DOHH2 (cell line): ENCODE data around the gene HSPB7.

Source experiments
- EZH2phosphoT487 ChIP-seq: fragments of 200-600 bp; sonication (generic); IDR thresholded peaks from 2 replicates; pipeline ENCODE4 v1.6.1; 2017; ENCODE audit warnings: borderline replicate concordance, mild to moderate bottlenecking, antibody characterized with exemption, low read length, moderate library complexity, mixed read lengths
- TF ChIP-seq, protein P1 (sequence below): fragments of 200-600 bp; sonication (generic); IDR thresholded peaks from one replicate; pipeline ENCODE4 v1.5.1; 2014; ENCODE audit warnings: antibody characterized with exemption, mild to moderate bottlenecking, low read depth, low read length; ENCODE audit not compliant: poor library complexity, severe bottlenecking

DNA sequence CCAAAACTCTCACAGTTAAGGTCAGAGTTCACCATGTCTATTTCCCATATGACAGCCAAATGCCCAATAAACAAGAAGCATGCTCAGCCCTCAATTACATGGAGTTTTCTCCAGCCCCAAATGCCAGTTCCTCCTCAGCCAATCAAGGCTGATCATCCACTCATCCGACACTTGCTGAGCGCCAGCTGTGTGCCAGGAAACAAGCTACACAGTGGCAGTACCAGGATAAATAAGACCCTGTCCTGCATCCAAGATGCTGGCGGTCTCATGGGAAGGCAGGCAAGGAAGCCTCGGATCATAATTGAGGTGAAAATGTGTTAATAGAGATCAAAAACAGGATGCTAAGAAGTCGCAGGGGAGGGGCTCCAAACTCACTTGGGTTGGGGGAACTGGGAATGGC lies 49.7 kb downstream of the HSPB7 start:
- TF ChIP-seq, protein P1, sequence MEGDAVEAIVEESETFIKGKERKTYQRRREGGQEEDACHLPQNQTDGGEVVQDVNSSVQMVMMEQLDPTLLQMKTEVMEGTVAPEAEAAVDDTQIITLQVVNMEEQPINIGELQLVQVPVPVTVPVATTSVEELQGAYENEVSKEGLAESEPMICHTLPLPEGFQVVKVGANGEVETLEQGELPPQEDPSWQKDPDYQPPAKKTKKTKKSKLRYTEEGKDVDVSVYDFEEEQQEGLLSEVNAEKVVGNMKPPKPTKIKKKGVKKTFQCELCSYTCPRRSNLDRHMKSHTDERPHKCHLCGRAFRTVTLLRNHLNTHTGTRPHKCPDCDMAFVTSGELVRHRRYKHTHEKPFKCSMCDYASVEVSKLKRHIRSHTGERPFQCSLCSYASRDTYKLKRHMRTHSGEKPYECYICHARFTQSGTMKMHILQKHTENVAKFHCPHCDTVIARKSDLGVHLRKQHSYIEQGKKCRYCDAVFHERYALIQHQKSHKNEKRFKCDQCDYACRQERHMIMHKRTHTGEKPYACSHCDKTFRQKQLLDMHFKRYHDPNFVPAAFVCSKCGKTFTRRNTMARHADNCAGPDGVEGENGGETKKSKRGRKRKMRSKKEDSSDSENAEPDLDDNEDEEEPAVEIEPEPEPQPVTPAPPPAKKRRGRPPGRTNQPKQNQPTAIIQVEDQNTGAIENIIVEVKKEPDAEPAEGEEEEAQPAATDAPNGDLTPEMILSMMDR: no peak
- no peak for TF ChIP-seq EZH2phosphoT487
